GM12878 (cell line): Measurements from ENCODE around the gene CNRIP1. TPM values are rescaled to one million over a fixed set of nuclear protein-coding genes. Genes with fewer than 3 reads are reported as not detected.

Experiments
- ATAC-seq: fragments of 200-7000 bp; cut with Tn5 transposase; 3 replicates; pipeline ENCODE4 v1.9.1; 2020; ENCODE audit warnings: mild to moderate bottlenecking, moderate library complexity
- BruUV-seq: library from RNA; stranded (reverse); fragments of 400-500 nt; replicated peaks from 2 replicates; lab custom pipeline; 2021; lab: Mats Ljungman, UMichigan
- CTCF ChIA-PET: fragments of 300-600 bp; sonication (Branson Sonifier 250); formaldehyde crosslinking; extraction: SDS; loops from one replicate; lab custom pipeline; 2021; ENCODE audit warnings: inconsistent platforms; lab: Yijun Ruan, JAX
- POLR2A ChIA-PET: fragments of 350-600 bp; formaldehyde crosslinking; extraction: SDS; loops from one replicate; lab custom pipeline; 2021; ENCODE audit warnings: inconsistent platforms; lab: Charles Lee
- RAD21 ChIA-PET: fragments of 300-600 bp; sonication (Branson Sonifier 250); formaldehyde crosslinking; loops from one replicate; lab custom pipeline; 2023; ENCODE audit warnings: antibody characterized with exemption; ENCODE audit not compliant: unreplicated experiment; lab: Charles Lee
- SMC1A ChIA-PET: fragments of 300-600 bp; sonication (Branson Sonifier 250); formaldehyde crosslinking; loops from one replicate; lab custom pipeline; 2023; ENCODE audit not compliant: unreplicated experiment, uncharacterized antibody; lab: Charles Lee
- DNase-seq: peaks from one replicate; pipeline ENCODE4 v3.0.0-alpha.2; 2011; ENCODE audit warnings: low read depth, low spot score
- FAIRE-seq: peaks from 3 replicates; lab custom pipeline; 2011; peaks lifted over from hg19 to GRCh38; lab: Jason Lieb, UNC
- H2AFZ ChIP-seq: 2 replicates; pipeline ENCODE4 v1.6.0; 2011; ENCODE audit warnings: low read depth, low read length, control low read depth; ENCODE audit not compliant: control insufficient read depth
- H3K27ac ChIP-seq: 2 replicates; pipeline ENCODE4 v1.5.1; 2011; ENCODE audit warnings: control low read depth; ENCODE audit not compliant: control insufficient read depth, insufficient read depth
- H3K27me3 ChIP-seq, 2 experiments: replicated peaks in 1 of 2; 2 replicates each; pipeline versions ENCODE4 v1.6.0 to v1.6.1; 2011; ENCODE audit warnings: low read length in 1 of 2; ENCODE audit not compliant: control insufficient read depth in 2 of 2, insufficient read depth in 2 of 2
- H3K36me3 ChIP-seq, 2 experiments: 2 replicates each; pipeline ENCODE4 v1.5.1; 2011; ENCODE audit warnings: low read length in 1 of 2; ENCODE audit not compliant: control insufficient read depth in 2 of 2, insufficient read depth in 2 of 2
- H3K4me1 ChIP-seq: 2 replicates; pipeline ENCODE4 v1.6.1; 2011; ENCODE audit warnings: mild to moderate bottlenecking, low read length, moderate library complexity, mixed read lengths; ENCODE audit not compliant: control insufficient read depth, insufficient read depth
- H3K4me2 ChIP-seq: 2 replicates; pipeline ENCODE4 v1.6.0; 2011; ENCODE audit warnings: control low read depth; ENCODE audit not compliant: control insufficient read depth, insufficient read depth
- H3K4me3 ChIP-seq: fragments of 200-600 bp; sonication (generic); 2 replicates; pipeline ENCODE4 v1.5.1; 2016
- H3K79me2 ChIP-seq: 2 replicates; pipeline ENCODE4 v1.6.0; 2011; ENCODE audit warnings: low read length; ENCODE audit not compliant: control insufficient read depth, insufficient read depth
- H3K9ac ChIP-seq: 2 replicates; pipeline ENCODE4 v1.8.0; 2011; ENCODE audit warnings: low read length, control low read depth, mixed read lengths; ENCODE audit not compliant: control insufficient read depth, insufficient read depth
- H3K9me3 ChIP-seq: replicated peaks from 3 replicates; pipeline ENCODE4 v1.5.1; 2011; ENCODE audit warnings: mild to moderate bottlenecking, low read length; ENCODE audit not compliant: control insufficient read depth, insufficient read depth
- H4K20me1 ChIP-seq: 2 replicates; pipeline ENCODE4 v1.6.0; 2011; ENCODE audit not compliant: control insufficient read depth, insufficient read depth
- ATF2 ChIP-seq: IDR thresholded peaks from 2 replicates; pipeline ENCODE4 v1.6.1; 2012; ENCODE audit warnings: low read length, inconsistent platforms
- ATF7 ChIP-seq: fragments of 450-650 bp; IDR thresholded peaks from 2 replicates; pipeline ENCODE4 v1.6.1; 2016; ENCODE audit warnings: low read depth, mild to moderate bottlenecking
- FOXK2 ChIP-seq: fragments of 450-650 bp; IDR thresholded peaks from 2 replicates; pipeline ENCODE4 v1.6.1; 2017; ENCODE audit warnings: mild to moderate bottlenecking, moderate library complexity
- IKZF1 ChIP-seq: fragments of 450-650 bp; conservative IDR thresholded peaks from 2 replicates; pipeline ENCODE4 v1.6.1; 2017; ENCODE audit warnings: antibody characterized with exemption, mild to moderate bottlenecking
- IKZF2 ChIP-seq, 2 experiments: fragments of 450-650 bp; IDR thresholded peaks; 2 replicates each; pipeline ENCODE4 v1.6.1; 2017; ENCODE audit warnings: mild to moderate bottlenecking in 2 of 2, moderate library complexity in 2 of 2
- IRF4 ChIP-seq: IDR thresholded peaks from 2 replicates; pipeline ENCODE4 v1.6.1; 2011; ENCODE audit warnings: low read depth, low read length
- KLF5 ChIP-seq: fragments of 450-650 bp; IDR thresholded peaks from 2 replicates; pipeline ENCODE4 v1.6.1; 2014; ENCODE audit warnings: mild to moderate bottlenecking; ENCODE audit not compliant: partially characterized antibody
- MLLT1 ChIP-seq: fragments of 450-650 bp; IDR thresholded peaks from 2 replicates; pipeline ENCODE4 v1.6.1; 2016; ENCODE audit warnings: mild to moderate bottlenecking
- PAX5 ChIP-seq: IDR thresholded peaks from 2 replicates; pipeline ENCODE4 v1.6.1; 2011; ENCODE audit warnings: low read depth, low read length, borderline replicate concordance
- RB1 ChIP-seq: fragments of 450-650 bp; formaldehyde crosslinking; IDR thresholded peaks from 2 replicates; pipeline ENCODE4 v1.6.1; 2017; ENCODE audit warnings: mild to moderate bottlenecking, borderline replicate concordance
- RFX5 ChIP-seq: IDR thresholded peaks from 2 replicates; pipeline ENCODE4 v1.6.1; 2011; ENCODE audit warnings: low read depth, low read length, improper control_type of control experiment
- SMAD5 ChIP-seq: IDR thresholded peaks from 2 replicates; pipeline ENCODE4 v1.6.1; 2016; ENCODE audit warnings: antibody characterized with exemption, low read depth
- SP1 ChIP-seq: IDR thresholded peaks from one replicate; pipeline ENCODE4 v1.6.1; 2011; ENCODE audit warnings: low read depth, low read length
- YY1 ChIP-seq: IDR thresholded peaks from 2 replicates; pipeline ENCODE4 v1.6.1; 2011; ENCODE audit warnings: low read depth, mild to moderate bottlenecking, low read length
- in situ Hi-C: fragments of 300-500 bp; cut with MboI; formaldehyde crosslinking; loops from 9 replicates; pipeline ENCODE4 v1.14.3; 2018; ENCODE audit warnings: mixed read lengths
- intact Hi-C: fragments of 100-400 bp; cut with micrococcal nuclease; formaldehyde crosslinking; loops from one replicate; pipeline ENCODE4 v1.14.2; 2022; ENCODE audit not compliant: unreplicated experiment
- polyA plus RNA-seq, 11 experiments: library from polyadenylated mRNA; depleted of rRNA in 4 of 11; unstranded in 6 of 11; stranded (reverse) in 5 of 11; fragments of >200 nt; fragmentation: Nextera tagmentation in 4 of 11; fragmentation: Illumina TruSeq in 1 of 11; extraction: Ambion mirVana in 4 of 11; extraction: Trizol in 1 of 11; gene quantifications; 1 replicate in 1 of 11; 2 replicates in 10 of 11; pipeline versions ENCODE4 v1.2.1 to v1.2.3, GENCODE V29; 2011 to 2016; ENCODE audit warnings: inconsistent platforms in 2 of 11, missing spikeins in 2 of 11, low read depth in 1 of 11
- total RNA-seq, 4 experiments: library from RNA; depleted of rRNA in 3 of 4; stranded (reverse); fragments of >200 nt in 3 of 4; fragmentation: Illumina TruSeq in 1 of 4; extraction: Trizol in 1 of 4; gene quantifications; 2 replicates each; pipeline versions ENCODE4 v1.2.1 to v1.2.3, GENCODE V29; 2013 to 2021
- TF ChIP-seq, protein P1 (sequence below): fragments of 450-650 bp; IDR thresholded peaks from 2 replicates; pipeline ENCODE4 v1.6.1; 2017; ENCODE audit warnings: borderline replicate concordance
- TF ChIP-seq, protein P2 (sequence below), 3 experiments: IDR thresholded peaks in 2 of 3; conservative IDR thresholded peaks in 1 of 3; 2 replicates each; pipeline ENCODE4 v1.5.1; 2011; ENCODE audit warnings: low read depth in 3 of 3, low read length in 3 of 3, mild to moderate bottlenecking in 3 of 3, control low read depth in 2 of 3, moderate library complexity in 2 of 3, inconsistent platforms in 1 of 3, mixed read lengths in 1 of 3; ENCODE audit not compliant: control insufficient read depth in 2 of 3, insufficient read depth in 1 of 3; ENCODE audit errors: extremely low read depth in 1 of 3

CNRIP1 gene
- total and polyA plus RNA-seq, 10 of the 15 experiments (the other 5 are each of a cell fraction or from before 2014, with no cell fraction given), result not detected

GRCh38 chr2:68316111-68316510, 3.6 kb downstream of the CNRIP1 start (continued):
- TF ChIP-seq, protein P1, sequence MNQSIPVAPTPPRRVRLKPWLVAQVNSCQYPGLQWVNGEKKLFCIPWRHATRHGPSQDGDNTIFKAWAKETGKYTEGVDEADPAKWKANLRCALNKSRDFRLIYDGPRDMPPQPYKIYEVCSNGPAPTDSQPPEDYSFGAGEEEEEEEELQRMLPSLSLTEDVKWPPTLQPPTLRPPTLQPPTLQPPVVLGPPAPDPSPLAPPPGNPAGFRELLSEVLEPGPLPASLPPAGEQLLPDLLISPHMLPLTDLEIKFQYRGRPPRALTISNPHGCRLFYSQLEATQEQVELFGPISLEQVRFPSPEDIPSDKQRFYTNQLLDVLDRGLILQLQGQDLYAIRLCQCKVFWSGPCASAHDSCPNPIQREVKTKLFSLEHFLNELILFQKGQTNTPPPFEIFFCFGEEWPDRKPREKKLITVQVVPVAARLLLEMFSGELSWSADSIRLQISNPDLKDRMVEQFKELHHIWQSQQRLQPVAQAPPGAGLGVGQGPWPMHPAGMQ, result no peak
- TF ChIP-seq SP1, result no peak

- Histone ChIP-seq H3K4me3 (no peak overlapping the region), H3K79me2 (no peaks in the 10 kb centered on the region), H3K27me3 (no peaks in the 10 kb centered on the region), H3K4me2 (no peak overlapping the region), H2AFZ (no peak overlapping the region), H3K27ac (no peak overlapping the region), H4K20me1 (no peaks in the 10 kb centered on the region), H3K9ac (no peak overlapping the region), H3K36me3 (no peaks in the 10 kb centered on the region), H3K9me3 (no peaks in the 10 kb centered on the region), H3K4me1 (no peaks in the 10 kb centered on the region)
- no TSS peak for BruUV-seq
- DNase-seq (no peak), FAIRE-seq (no peak), ATAC-seq (no peak)
- SMC1A ChIA-PET, result interaction anchor here (0.6 to 2.0 kb wide), 3 partner anchors 8 to 53 kb away, joined by 3 to 7 read pairs (median 3); no protein-coding TSS in a partner anchor
- POLR2A ChIA-PET, result no interaction called here
- in situ Hi-C loops, result no loop called here
- TF ChIP-seq FOXK2 (no peak), IKZF2 (IDR thresholded peaks at IDR 0.05) (no peak), KLF5 (no peak), RB1 (no peak), SMAD5 (no peak), IKZF1 (no peak), PAX5 (no peak), MLLT1 (no peak), IRF4 (no peak), YY1 (no peak), ATF7 (no peak), ATF2 (no peak), RFX5 (no peak)
- TF ChIP-seq, protein P2, sequence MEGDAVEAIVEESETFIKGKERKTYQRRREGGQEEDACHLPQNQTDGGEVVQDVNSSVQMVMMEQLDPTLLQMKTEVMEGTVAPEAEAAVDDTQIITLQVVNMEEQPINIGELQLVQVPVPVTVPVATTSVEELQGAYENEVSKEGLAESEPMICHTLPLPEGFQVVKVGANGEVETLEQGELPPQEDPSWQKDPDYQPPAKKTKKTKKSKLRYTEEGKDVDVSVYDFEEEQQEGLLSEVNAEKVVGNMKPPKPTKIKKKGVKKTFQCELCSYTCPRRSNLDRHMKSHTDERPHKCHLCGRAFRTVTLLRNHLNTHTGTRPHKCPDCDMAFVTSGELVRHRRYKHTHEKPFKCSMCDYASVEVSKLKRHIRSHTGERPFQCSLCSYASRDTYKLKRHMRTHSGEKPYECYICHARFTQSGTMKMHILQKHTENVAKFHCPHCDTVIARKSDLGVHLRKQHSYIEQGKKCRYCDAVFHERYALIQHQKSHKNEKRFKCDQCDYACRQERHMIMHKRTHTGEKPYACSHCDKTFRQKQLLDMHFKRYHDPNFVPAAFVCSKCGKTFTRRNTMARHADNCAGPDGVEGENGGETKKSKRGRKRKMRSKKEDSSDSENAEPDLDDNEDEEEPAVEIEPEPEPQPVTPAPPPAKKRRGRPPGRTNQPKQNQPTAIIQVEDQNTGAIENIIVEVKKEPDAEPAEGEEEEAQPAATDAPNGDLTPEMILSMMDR (IDR thresholded peaks at IDR 0.05 in 2 of 3, conservative IDR thresholded peaks at IDR 0.05 in 1 of 3; ENCODE audit: control insufficient read depth in 2 of 3, extremely low read depth in 1 of 3, insufficient read depth in 1 of 3, low read depth in 3 of 3, low read length in 3 of 3), result no peak
- CTCF ChIA-PET, result no interaction called here
- intact Hi-C loops, result no loop called here
- RAD21 ChIA-PET, result no interaction called here
These were observed 8.7 kb downstream of the CNRIP1 start for GRCh38 chr2:68311033-68311432.
